Neural crest cell (in vitro differentiated cells): Measurements from ENCODE around the gene OSBPL1A. TPM values are rescaled to one million over a fixed set of nuclear protein-coding genes. Genes with fewer than 3 reads are reported as not detected.

Experiments used
- DNase-seq: peaks from one replicate; pipeline ENCODE4 v3.0.0; 2021; ENCODE audit warnings: low read depth, mixed read lengths, low spot score
- H3K27ac Mint-ChIP-seq: one replicate; pipeline ENCODE4 v1.8.0; 2021; ENCODE audit warnings: mild to moderate bottlenecking, mixed read lengths; ENCODE audit not compliant: unreplicated experiment
- H3K27me3 Mint-ChIP-seq: 2 replicates; pipeline ENCODE4 v1.8.0; 2021; ENCODE audit warnings: low read depth, mild to moderate bottlenecking, mixed read lengths
- H3K36me3 Mint-ChIP-seq: 2 replicates; pipeline ENCODE4 v1.8.0; 2021; ENCODE audit warnings: low read depth, mild to moderate bottlenecking, mixed read lengths
- H3K4me1 Mint-ChIP-seq: 2 replicates; pipeline ENCODE4 v1.8.0; 2021; ENCODE audit warnings: mixed read lengths
- H3K4me3 Mint-ChIP-seq: one replicate; pipeline ENCODE4 v1.8.0; 2021; ENCODE audit warnings: mild to moderate bottlenecking, mixed read lengths
- H3K9me3 Mint-ChIP-seq: 2 replicates; pipeline ENCODE4 v1.8.0; 2021; ENCODE audit warnings: mixed read lengths
- microRNA-seq: library from miRNA; unstranded; fragments of <30 nt; microRNA quantifications from one replicate; pipeline ENCODE4, GENCODE V29; 2020
- total RNA-seq: library from RNA; stranded (reverse); gene quantifications from 2 replicates; pipeline ENCODE4 v1.2.1, GENCODE V29; 2021
- TF ChIP-seq, protein P1 (sequence below): fragments of 200-600 bp; sonication (generic); conservative IDR thresholded peaks from 2 replicates; pipeline ENCODE4 v1.5.0; 2021; ENCODE audit warnings: antibody characterized with exemption, mild to moderate bottlenecking

The OSBPL1A gene
- total RNA-seq, 1 donor from 2014 or later = 45.8 TPM

DNA sequence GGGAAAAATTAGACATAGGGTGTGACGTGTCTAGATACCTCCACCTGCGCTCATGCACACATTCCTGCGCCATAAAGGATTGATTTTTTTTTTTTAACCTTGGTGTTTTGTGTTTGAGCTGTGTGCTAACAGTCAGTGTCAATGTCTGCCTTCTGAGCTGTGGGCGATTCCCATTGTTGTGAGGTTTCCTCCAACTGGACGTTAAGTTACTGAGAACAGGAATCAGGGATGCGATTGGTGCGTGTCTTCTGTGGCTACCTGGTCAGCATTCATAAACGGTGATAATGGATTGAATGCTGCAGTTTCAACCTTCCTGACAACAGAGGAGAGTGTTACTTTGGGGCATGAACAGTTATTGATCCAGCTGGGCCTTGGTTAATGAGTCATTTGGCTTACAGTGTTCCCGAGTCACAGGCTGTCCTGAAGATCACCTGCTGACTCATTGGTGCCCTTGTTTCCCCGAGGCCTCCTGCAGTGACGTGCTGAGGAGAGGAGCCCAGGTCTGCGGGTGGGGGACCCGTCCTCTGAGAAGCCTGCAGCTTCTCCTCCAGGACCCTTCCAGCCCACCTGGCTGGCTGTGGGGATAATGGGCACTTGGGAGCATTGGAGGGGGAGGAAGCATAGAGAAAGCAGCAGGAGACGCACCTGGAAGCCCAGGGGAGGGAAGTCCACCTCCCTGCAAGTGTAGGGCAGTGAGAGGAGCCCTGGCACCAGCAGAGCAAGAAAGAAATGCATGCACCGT, 284.6 kb downstream of the OSBPL1A start:
- TF ChIP-seq, protein P1, sequence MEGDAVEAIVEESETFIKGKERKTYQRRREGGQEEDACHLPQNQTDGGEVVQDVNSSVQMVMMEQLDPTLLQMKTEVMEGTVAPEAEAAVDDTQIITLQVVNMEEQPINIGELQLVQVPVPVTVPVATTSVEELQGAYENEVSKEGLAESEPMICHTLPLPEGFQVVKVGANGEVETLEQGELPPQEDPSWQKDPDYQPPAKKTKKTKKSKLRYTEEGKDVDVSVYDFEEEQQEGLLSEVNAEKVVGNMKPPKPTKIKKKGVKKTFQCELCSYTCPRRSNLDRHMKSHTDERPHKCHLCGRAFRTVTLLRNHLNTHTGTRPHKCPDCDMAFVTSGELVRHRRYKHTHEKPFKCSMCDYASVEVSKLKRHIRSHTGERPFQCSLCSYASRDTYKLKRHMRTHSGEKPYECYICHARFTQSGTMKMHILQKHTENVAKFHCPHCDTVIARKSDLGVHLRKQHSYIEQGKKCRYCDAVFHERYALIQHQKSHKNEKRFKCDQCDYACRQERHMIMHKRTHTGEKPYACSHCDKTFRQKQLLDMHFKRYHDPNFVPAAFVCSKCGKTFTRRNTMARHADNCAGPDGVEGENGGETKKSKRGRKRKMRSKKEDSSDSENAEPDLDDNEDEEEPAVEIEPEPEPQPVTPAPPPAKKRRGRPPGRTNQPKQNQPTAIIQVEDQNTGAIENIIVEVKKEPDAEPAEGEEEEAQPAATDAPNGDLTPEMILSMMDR = no peak
- DNase-seq = no peak
- no peaks in the 10 kb centered on the region for H3K27me3 Mint-ChIP-seq
- H3K4me3 Mint-ChIP-seq = no peak overlapping the region
- peaks cover 3% of the 10 kb centered on the region for H3K36me3 Mint-ChIP-seq
- no peaks in the 10 kb centered on the region for H3K9me3 Mint-ChIP-seq
- peaks cover 7% of the 10 kb centered on the region for H3K4me1 Mint-ChIP-seq
- H3K27ac Mint-ChIP-seq = peak overlapping the region; percentile 84

DNA sequence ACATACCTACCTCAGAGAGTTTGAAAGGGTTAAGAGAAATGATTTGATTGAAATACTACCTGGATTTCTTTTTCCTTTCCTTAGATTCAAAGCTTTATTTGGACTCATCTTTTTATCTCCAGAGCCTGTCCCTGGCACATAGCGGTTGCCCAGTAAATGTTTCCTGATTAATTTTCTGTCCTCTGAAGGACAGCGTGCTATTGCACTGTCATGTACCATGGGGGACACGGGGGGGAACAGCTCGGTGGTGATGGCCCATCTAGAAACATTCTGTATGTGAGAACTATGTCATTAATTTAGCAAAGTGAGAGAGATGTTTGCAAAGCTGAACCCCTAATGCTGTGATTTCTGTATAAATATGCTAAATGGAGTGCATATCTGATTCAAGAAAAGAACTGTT, 285.2 kb downstream of the OSBPL1A start:
- TF ChIP-seq, protein P1 = no peak
- H3K27ac Mint-ChIP-seq = peak overlapping the region; percentile 50
- no peaks in the 10 kb centered on the region for H3K9me3 Mint-ChIP-seq
- peaks cover 13% of the 10 kb centered on the region for H3K4me1 Mint-ChIP-seq
- no peak for DNase-seq
- H3K36me3 Mint-ChIP-seq = peaks cover 4% of the 10 kb centered on the region
- H3K4me3 Mint-ChIP-seq = no peak overlapping the region
- H3K27me3 Mint-ChIP-seq = no peaks in the 10 kb centered on the region

Small RNAs within 50 kb of the gene (microRNA-seq; reads per million reads assigned to microRNA genes)
- gene MIR320C2 = 8.3 reads per million, percentile 13 among the genes with 10 or more reads in this experiment

Other genes with a start within 250 kb of the OSBPL1A start
- 31.6 and 32.7 TPM in 2 replicates for gene IMPACT, start 28.8 kb upstream of the OSBPL1A start, total RNA-seq
- 0.07 TPM in 1 of 2 replicates, not detected in the other for gene HRH4, start 62.8 kb upstream of the OSBPL1A start, total RNA-seq